Epithelial cell of proximal tubule (primary cell): ENCODE results near the gene C1orf226. TPM values are rescaled to one million over a fixed set of nuclear protein-coding genes. Genes with fewer than 3 reads are reported as not detected.

Experiments used
- DNase-seq: peaks from one replicate; pipeline ENCODE4 v3.0.0-alpha.2; 2011; ENCODE audit warnings: low read depth
- H3K4me3 ChIP-seq: 2 replicates; pipeline ENCODE4 v1.5.1; 2011; ENCODE audit warnings: low read depth, mild to moderate bottlenecking, low read length
- CTCF ChIP-seq: conservative IDR thresholded peaks from 2 replicates; pipeline ENCODE4 v1.5.1; 2012; ENCODE audit warnings: low read depth, mild to moderate bottlenecking, low read length
- total RNA-seq: library from RNA; depleted of rRNA; stranded (reverse); fragments of >200 nt; gene quantifications from 2 replicates; pipeline ENCODE4 v1.2.3, GENCODE V29; 2015

Gene C1orf226
- total RNA-seq, 1 donor from 2014 or later = 5.9 TPM

GRCh38 chr1:162396201-162396906, 14.8 kb downstream of the C1orf226 start:
- no peak overlapping the region for H3K4me3 ChIP-seq
- DNase-seq = no peak
- TF ChIP-seq CTCF = no peak

- no peak overlapping the region for H3K4me3 ChIP-seq
- no peak for TF ChIP-seq CTCF
- DNase-seq = no peak
Observed at GRCh38 chr1:162397039-162397448, 15.5 kb downstream of the C1orf226 start.

- TF ChIP-seq CTCF = no peak
- no peak overlapping the region for H3K4me3 ChIP-seq
- no peak for DNase-seq
Observed at GRCh38 chr1:162397943-162398560, 16.5 kb downstream of the C1orf226 start.

- TF ChIP-seq CTCF = no peak
- no peak overlapping the region for H3K4me3 ChIP-seq
- DNase-seq = no peak
Observed at GRCh38 chr1:162398999-162399580, 17.6 kb downstream of the C1orf226 start.

- no peak overlapping the region for H3K4me3 ChIP-seq
- TF ChIP-seq CTCF = no peak
- DNase-seq = no peak
Observed at GRCh38 chr1:162400790-162401355, 19.3 kb downstream of the C1orf226 start.

GRCh38 chr1:162404550-162405160, 23.1 kb downstream of the C1orf226 start:
- H3K4me3 ChIP-seq = no peak overlapping the region
- no peak for TF ChIP-seq CTCF
- DNase-seq = no peak
